Mesothelial cell of epicardium (in vitro differentiated cells): ENCODE measurements around the gene MYL10. TPM values are rescaled to one million over a fixed set of nuclear protein-coding genes. Genes with fewer than 3 reads are reported as not detected.

ENCODE experiments used
- DNase-seq, 2 experiments: peaks; one replicate each; pipeline ENCODE4 v3.0.0; 2021; ENCODE audit warnings: low spot score in 2 of 2; ENCODE audit not compliant: unreplicated experiment in 2 of 2
- H3K27ac Mint-ChIP-seq: 2 replicates; pipeline ENCODE4 v1.8.0; 2021; ENCODE audit warnings: mixed read lengths
- H3K27me3 Mint-ChIP-seq: 2 replicates; pipeline ENCODE4 v1.8.0; 2021; ENCODE audit warnings: low read depth, mixed read lengths
- H3K36me3 Mint-ChIP-seq: 2 replicates; pipeline ENCODE4 v1.8.0; 2021; ENCODE audit warnings: mixed read lengths
- H3K4me1 Mint-ChIP-seq: 2 replicates; pipeline ENCODE4 v1.8.0; 2021; ENCODE audit warnings: mixed read lengths
- H3K4me3 Mint-ChIP-seq: 2 replicates; pipeline ENCODE4 v1.8.0; 2021; ENCODE audit warnings: mild to moderate bottlenecking, moderate library complexity, mixed read lengths
- H3K9me3 Mint-ChIP-seq: 2 replicates; pipeline ENCODE4 v1.8.0; 2021; ENCODE audit warnings: mixed read lengths
- CTCF ChIP-seq: fragments of 200-600 bp; sonication (generic); IDR thresholded peaks from one replicate; pipeline ENCODE4 v1.5.0; 2021; ENCODE audit warnings: antibody characterized with exemption; ENCODE audit not compliant: unreplicated experiment
- total RNA-seq: library from RNA; stranded (reverse); gene quantifications from 3 replicates; pipeline ENCODE4 v1.2.1, GENCODE V29; 2021

Gene MYL10
- total RNA-seq, result not detected in 3 replicates

DNA sequence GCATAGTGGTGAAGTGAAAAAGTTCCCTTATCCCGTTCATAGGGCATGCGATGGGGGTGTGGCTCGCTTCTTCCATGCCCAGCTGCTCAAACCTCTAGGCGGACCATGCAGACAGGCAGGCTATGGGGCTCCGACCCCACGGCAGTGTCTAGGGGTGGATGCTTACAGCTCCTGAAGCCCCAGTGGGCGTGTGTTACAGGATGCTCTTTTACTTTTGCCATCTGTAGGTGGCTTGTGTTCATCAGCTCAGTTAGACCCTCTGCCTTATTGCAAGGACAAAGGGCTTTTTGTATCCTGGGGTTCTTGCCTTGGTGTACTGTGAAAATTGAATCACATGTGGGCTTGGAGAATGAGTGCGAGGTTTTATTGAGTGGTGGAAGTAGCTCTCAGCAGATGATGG, at the start of gene MYL10:
Gene MYL10 (minus strand): TSS at position 126 of the 400 bp plus-strand sequence. CDS start 178 bp downstream, outside the sequence.
- Mint-ChIP-seq H3K36me3 (no peaks in the 10 kb centered on the region), H3K4me3 (no peak within 1 kb of the TSS), H3K27ac (no peak within 1 kb of the TSS), H3K4me1 (peaks cover 30% of the 10 kb centered on the region), H3K27me3 (peaks cover 23% of the 10 kb centered on the region), H3K9me3 (no peaks in the 10 kb centered on the region)
- TF ChIP-seq CTCF, result no peak
- no peak for DNase-seq

DNA sequence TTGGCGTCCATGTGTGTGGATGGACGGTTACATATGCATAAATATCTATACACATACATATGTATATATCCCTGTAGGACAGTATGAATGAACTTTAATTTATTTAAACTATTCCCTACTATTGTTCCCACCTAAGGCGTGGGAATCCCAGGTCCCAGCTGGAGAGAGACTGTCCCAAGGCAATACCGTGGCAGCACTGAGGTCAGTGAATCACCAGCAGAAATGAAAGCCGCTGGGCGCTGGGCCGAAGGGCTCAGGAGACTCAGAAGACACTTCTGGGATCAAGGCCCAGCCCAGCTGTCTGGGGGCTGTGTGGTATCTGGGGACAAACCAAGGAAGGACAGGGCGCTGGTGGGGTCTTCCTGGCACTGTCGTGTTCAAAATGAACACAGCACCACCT, 49.6 kb upstream of the MYL10 start:
- Mint-ChIP-seq H3K27ac (no peak overlapping the region), H3K4me3 (no peak overlapping the region), H3K9me3 (no peaks in the 10 kb centered on the region), H3K4me1 (peaks cover 30% of the 10 kb centered on the region), H3K27me3 (peaks cover 4% of the 10 kb centered on the region), H3K36me3 (no peaks in the 10 kb centered on the region)
- DNase-seq, result no peak
- TF ChIP-seq CTCF, result no peak

GRCh38 chr7:101677797-101678479, 48.8 kb upstream of the MYL10 start:
- no peaks in the 10 kb centered on the region for H3K9me3 Mint-ChIP-seq
- no peak overlapping the region for H3K4me3 Mint-ChIP-seq
- DNase-seq, result no peak
- H3K27me3 Mint-ChIP-seq, result peaks cover 4% of the 10 kb centered on the region
- no peak overlapping the region for H3K27ac Mint-ChIP-seq
- peaks cover 30% of the 10 kb centered on the region for H3K4me1 Mint-ChIP-seq
- no peak for TF ChIP-seq CTCF
- H3K36me3 Mint-ChIP-seq, result no peaks in the 10 kb centered on the region

DNA sequence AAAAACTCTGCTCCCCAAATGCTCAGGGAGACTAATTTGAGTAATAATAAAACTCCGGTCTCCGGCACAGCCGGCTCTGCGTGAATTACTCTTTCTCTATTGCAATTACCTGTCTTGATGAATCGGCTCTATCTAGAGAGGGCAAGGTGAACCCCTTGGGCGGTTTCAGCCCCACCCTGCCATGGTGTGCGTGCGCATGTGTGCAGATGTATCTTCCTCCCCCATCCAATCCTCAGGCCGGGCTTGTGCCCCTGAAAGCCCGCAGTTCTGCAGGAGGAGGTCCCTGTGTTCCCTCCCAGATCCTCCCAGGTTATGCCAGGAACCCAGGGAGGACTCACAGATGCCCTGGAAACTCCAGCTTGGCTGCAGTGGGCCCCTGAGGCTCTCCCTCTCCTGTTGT, 48.3 kb upstream of the MYL10 start:
- Mint-ChIP-seq H3K9me3 (no peaks in the 10 kb centered on the region), H3K36me3 (no peaks in the 10 kb centered on the region), H3K27ac (no peak overlapping the region), H3K4me3 (no peak overlapping the region), H3K27me3 (peaks cover 4% of the 10 kb centered on the region), H3K4me1 (peaks cover 30% of the 10 kb centered on the region)
- TF ChIP-seq CTCF, result no peak
- DNase-seq, result no peak

DNA sequence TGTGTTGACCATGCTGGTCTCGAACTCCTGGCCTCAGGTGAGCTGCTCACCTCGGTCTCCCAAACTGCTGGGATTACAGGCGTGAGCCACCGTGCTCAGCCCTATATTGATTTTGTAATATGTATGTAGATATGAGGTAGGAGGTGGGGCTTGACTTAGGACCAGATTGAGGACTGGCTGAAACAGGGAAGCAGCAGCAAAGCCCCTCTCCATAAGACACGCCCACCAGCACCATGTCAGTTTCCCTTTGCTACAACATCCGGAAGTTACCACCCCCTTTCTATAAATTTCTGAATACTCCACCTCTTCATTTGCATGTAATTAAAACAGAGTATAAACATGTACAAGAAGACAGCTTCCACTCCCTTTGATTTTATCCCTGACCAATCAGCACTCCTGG, 47.9 kb upstream of the MYL10 start:
- Mint-ChIP-seq H3K27me3 (peaks cover 4% of the 10 kb centered on the region), H3K36me3 (no peaks in the 10 kb centered on the region), H3K4me1 (peaks cover 30% of the 10 kb centered on the region), H3K4me3 (no peak overlapping the region), H3K9me3 (no peaks in the 10 kb centered on the region), H3K27ac (no peak overlapping the region)
- no peak for DNase-seq
- TF ChIP-seq CTCF, result no peak

GRCh38 chr7:101676062-101676598, 47.0 kb upstream of the MYL10 start:
- no peak overlapping the region for H3K4me3 Mint-ChIP-seq
- H3K4me1 Mint-ChIP-seq, result peaks cover 22% of the 10 kb centered on the region
- H3K27me3 Mint-ChIP-seq, result peaks cover 4% of the 10 kb centered on the region
- H3K27ac Mint-ChIP-seq, result peak overlapping the region; percentile 39
- H3K9me3 Mint-ChIP-seq, result no peaks in the 10 kb centered on the region
- no peaks in the 10 kb centered on the region for H3K36me3 Mint-ChIP-seq
- no peak for TF ChIP-seq CTCF
- no peak for DNase-seq
